Naive thymus-derived CD8-positive, alpha-beta T cell (primary cell): ENCODE results near the gene KLF7. TPM values are rescaled to one million over a fixed set of nuclear protein-coding genes. Genes with fewer than 3 reads are reported as not detected.

ENCODE experiments used
- ATAC-seq, 2 donors: fragments of 150-1000 bp; cut with Tn5 transposase in 1 of 2; sonication (Bioruptor Pico), chemical (Tn5 transposase) in 1 of 2; 1 replicate in 1 of 2; 2 replicates in 1 of 2; pipeline ENCODE4 v1.10.0; 2021; ENCODE audit warnings: mild to moderate bottlenecking in 2 of 2, moderate library complexity in 2 of 2
- POLR2A ChIA-PET: fragments of 350-600 bp; sonication (Branson Sonifier 250); formaldehyde crosslinking; loops from one replicate; lab custom pipeline; 2021; ENCODE audit warnings: antibody characterized with exemption; lab: Charles Lee
- DNase-seq, 10 donors: peaks; one replicate each; pipeline versions ENCODE4 v3.0.0 to v3.0.0-alpha.2; 2020 to 2022
- H3K27ac Mint-ChIP-seq, 10 donors: one replicate each; pipeline ENCODE4 v1.8.0; 2020 to 2022; ENCODE audit warnings: mild to moderate bottlenecking in 10 of 10, mixed read lengths in 10 of 10, moderate library complexity in 4 of 10, inconsistent platforms in 1 of 10
- H3K27me3 Mint-ChIP-seq, 5 donors: one replicate each; pipeline ENCODE4 v1.8.0; 2021 to 2022; ENCODE audit warnings: mixed read lengths in 5 of 5
- H3K36me3 Mint-ChIP-seq, 3 donors: one replicate each; pipeline ENCODE4 v1.8.0; 2020 to 2022; ENCODE audit warnings: mixed read lengths in 3 of 3, mild to moderate bottlenecking in 2 of 3, inconsistent platforms in 1 of 3
- H3K4me1 Mint-ChIP-seq, 4 donors: one replicate each; pipeline ENCODE4 v1.8.0; 2021 to 2022; ENCODE audit warnings: mixed read lengths in 4 of 4
- H3K4me3 Mint-ChIP-seq, 10 donors: one replicate each; pipeline ENCODE4 v1.8.0; 2020 to 2022; ENCODE audit warnings: mild to moderate bottlenecking in 10 of 10, mixed read lengths in 10 of 10, moderate library complexity in 6 of 10, inconsistent platforms in 1 of 10
- H3K9me3 Mint-ChIP-seq, 9 donors: one replicate each; pipeline ENCODE4 v1.8.0; 2020 to 2022; ENCODE audit warnings: mixed read lengths in 9 of 9, mild to moderate bottlenecking in 3 of 9, inconsistent platforms in 1 of 9, moderate library complexity in 1 of 9
- polyA plus RNA-seq, 3 donors: library from polyadenylated mRNA; unstranded; fragments of 300-500 nt; fragmentation: Illumina TruSeq; gene quantifications; one replicate each; pipeline ENCODE4 v1.2.3, GENCODE V29; 2021
- total RNA-seq, 8 experiments: library from RNA in 2 of 8; stranded (reverse) in 2 of 8; gene quantifications; one replicate each; pipeline ENCODE4 v1.2.3 and lab custom pipeline; 2021 to 2026

KLF7 gene
- 10 to 100 TPM; 79.5 to 89.2 TPM for total RNA-seq
- polyA plus RNA-seq: 10 to 100 TPM; 15.2 to 29.6 (median 16.3) TPM
- total RNA-seq (lab: John Stamatoyannopoulos, UW): 32.6 to 184 (median 143) reads per million in 6 experiments

DNA sequence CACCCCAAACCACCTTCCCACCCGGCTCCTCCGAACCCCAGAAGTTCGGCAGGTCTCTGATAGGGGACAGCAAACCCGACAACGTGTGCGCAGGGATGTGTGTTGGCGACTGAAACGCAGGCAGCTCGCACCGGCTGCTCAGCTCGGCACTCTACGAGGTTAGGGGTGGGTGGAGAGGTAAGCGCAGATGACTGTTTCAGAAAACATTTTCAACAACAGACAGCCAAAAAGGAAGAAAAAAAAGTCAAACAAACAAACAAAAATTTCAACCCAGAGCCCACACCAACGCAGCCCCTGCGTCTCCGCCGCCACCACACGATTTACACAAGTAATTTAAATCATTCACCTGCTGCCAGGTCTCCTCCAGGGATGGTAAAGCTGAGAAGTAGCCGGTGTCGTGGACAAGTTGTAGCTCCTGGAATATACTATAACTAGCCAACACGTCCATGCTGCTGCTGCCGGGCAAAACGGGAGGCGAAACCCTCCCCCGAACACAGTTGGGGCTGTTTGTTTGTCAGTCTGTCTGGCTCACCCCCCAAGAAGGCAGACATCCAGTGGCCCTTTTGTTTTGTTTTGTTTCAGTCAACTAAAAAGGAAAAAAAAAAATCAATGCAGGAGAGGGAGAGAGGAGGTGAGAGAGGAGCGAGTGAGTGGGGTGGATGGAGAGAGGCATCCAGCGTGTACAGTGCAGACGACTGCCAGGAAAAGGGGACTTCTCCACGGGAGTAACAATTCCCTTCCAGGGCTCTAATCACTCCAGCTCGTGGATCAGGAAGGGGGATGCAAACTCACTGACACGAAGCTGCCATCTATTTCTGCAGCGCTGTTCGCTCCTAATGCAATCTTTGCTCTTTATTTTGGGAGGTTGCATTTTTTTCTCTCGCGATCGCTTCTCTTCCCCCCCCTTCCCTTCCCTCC lies at the start of gene KLF7:
KLF7 (minus strand) TSS at position 828 of the 918 bp plus-strand sequence; CDS start at position 448, 380 bp downstream.
- H3K4me3 Mint-ChIP-seq: peak within 1 kb of the TSS; percentile 91 to 99 (median 96)
- peak within 1 kb of the TSS; percentile 95 to 100 (median 98) for H3K27ac Mint-ChIP-seq
- DNase-seq (peak; percentile 50 to 85 (median 66)), ATAC-seq (peak; percentile 31 to 50)
- no peaks in the 10 kb centered on the region for H3K27me3 Mint-ChIP-seq
- no peaks in the 10 kb centered on the region for H3K36me3 Mint-ChIP-seq
- H3K9me3 Mint-ChIP-seq: peaks cover 0 to 4% (median 0%) of the 10 kb centered on the region in 9 donors
- peaks cover 29 to 65% (median 49%) of the 10 kb centered on the region in 4 donors for H3K4me1 Mint-ChIP-seq
- POLR2A ChIA-PET: interaction anchor here (0.5 to 8.1 kb wide), 57 partner anchors 9 to 1101 kb away, joined by 3 to 399 read pairs (median 4); partner anchors contain the start of genes CCNYL1, CREB1, FASTKD2 and INO80D

DNA sequence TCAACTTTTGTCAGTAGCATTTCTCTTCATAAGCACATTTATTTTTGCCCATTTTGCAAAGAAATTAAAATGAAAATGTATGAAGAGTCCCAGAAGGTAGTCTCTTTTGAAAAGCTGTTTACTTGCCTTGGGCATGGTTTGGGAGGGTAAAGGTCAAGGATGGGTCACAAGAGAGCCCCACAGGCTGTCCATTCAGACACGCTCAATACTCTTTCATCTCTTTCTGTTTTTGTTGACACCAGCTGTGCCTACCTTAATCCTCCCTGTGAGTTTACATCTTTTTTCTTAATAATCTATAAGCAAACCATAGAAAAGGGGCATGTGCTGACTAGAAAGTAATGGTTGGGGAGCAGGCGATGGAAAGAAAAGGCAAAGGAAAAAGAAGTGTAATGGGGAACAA lies 49.6 kb upstream of the KLF7 start:
- peaks cover 0 to 3% (median 0%) of the 10 kb centered on the region in 5 donors for H3K27me3 Mint-ChIP-seq
- DNase-seq (no peak), ATAC-seq (no peak)
- H3K4me1 Mint-ChIP-seq: no peaks in the 10 kb centered on the region
- no peaks in the 10 kb centered on the region for H3K36me3 Mint-ChIP-seq
- peak overlapping the region in 2 of 10 donors; percentile 2 to 7 for H3K27ac Mint-ChIP-seq
- no peak overlapping the region for H3K4me3 Mint-ChIP-seq
- POLR2A ChIA-PET: no interaction called here
- H3K9me3 Mint-ChIP-seq: peaks cover 0 to 2% (median 0%) of the 10 kb centered on the region in 9 donors

DNA sequence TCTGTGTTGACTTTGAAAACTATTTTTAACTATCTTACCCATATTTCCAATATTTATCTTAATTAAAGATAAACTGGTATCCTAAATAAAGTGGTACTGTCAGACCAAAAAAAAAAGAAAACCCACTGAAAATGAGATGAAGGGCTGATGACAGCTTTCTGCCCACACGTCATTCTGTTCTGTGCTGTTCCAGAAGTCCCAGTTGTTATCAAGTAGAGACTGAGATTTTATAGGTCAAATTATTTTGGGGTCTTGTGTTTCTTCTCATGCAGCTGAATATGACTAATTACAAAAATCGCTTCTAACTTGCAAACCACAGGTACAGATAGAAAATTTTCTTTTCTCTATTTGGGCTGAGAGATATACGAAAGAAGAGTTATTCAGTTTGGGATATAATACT lies 48.7 kb upstream of the KLF7 start:
- DNase-seq (no peak), ATAC-seq (no peak)
- H3K9me3 Mint-ChIP-seq: peaks cover 0 to 7% (median 2%) of the 10 kb centered on the region in 9 donors
- peaks cover 0 to 5% (median 0%) of the 10 kb centered on the region in 3 donors for H3K36me3 Mint-ChIP-seq
- H3K27ac Mint-ChIP-seq: no peak overlapping the region
- no peaks in the 10 kb centered on the region for H3K4me1 Mint-ChIP-seq
- no peak overlapping the region for H3K4me3 Mint-ChIP-seq
- no peaks in the 10 kb centered on the region for H3K27me3 Mint-ChIP-seq
- POLR2A ChIA-PET: no interaction called here

DNA sequence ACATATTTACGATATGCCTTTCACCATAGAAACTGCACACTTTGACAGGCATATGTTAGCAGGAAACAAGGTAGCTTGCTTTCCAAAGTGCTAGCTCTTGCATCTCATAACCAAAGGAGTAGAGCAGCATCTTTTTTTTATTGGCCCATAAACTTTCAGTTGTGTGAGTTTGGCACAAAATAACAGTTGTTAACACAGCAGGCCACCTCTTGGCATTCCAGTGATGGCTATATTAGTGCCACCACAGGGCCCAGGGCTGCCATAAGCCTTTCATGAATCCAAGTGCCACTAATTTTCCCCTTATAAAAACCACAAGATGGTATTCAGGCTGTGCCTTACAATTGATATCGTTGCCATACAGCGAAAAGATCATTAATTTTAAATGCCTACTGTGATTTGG lies 40.3 kb upstream of the KLF7 start:
- Mint-ChIP-seq H3K27me3 (no peaks in the 10 kb centered on the region), H3K27ac (no peak overlapping the region), H3K4me3 (no peak overlapping the region)

GRCh38 chr2:207205173-207205957 lies 39.6 kb upstream of the KLF7 start:
- Mint-ChIP-seq H3K27ac (no peak overlapping the region), H3K36me3 (peaks cover 0 to 8% (median 0%) of the 10 kb centered on the region in 3 donors), H3K27me3 (no peaks in the 10 kb centered on the region), H3K4me3 (no peak overlapping the region), H3K9me3 (peaks cover 0 to 26% (median 0%) of the 10 kb centered on the region in 9 donors), H3K4me1 (peaks cover 0 to 2% (median 0%) of the 10 kb centered on the region in 4 donors)
- POLR2A ChIA-PET: interaction anchor here (0.7 kb wide), 1 partner anchor 41 kb away, joined by 3 read pairs; no protein-coding TSS in a partner anchor
- no peak for ATAC-seq
- DNase-seq: no peak

More for the DNA sequence above, 40.3 kb upstream of the KLF7 start:
- POLR2A ChIA-PET: no interaction called here
- Mint-ChIP-seq H3K9me3 (peaks cover 0 to 26% (median 0%) of the 10 kb centered on the region in 9 donors), H3K36me3 (peaks cover 0 to 8% (median 0%) of the 10 kb centered on the region in 3 donors), H3K4me1 (peaks cover 0 to 2% (median 0%) of the 10 kb centered on the region in 4 donors)
- DNase-seq (no peak), ATAC-seq (no peak)

DNA sequence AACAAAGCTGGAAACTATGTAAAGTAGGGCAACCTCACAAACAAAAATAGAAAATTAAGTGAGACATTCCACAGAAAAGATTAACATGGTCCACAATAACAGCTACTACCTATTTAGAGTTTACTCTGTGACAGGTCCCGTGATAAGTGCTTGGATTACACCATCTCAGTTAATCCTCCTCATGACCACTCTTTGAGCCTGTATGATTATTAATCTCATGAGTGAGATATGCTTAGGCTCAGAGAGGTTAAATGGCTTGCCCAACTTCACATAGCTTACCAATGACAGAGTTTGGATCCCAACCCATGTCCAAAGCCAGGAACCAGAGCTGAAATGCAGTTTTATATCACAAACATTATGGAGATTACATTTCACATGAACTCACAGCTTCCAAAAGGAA lies 37.3 kb upstream of the KLF7 start:
- POLR2A ChIA-PET: interaction anchor here (0.9 to 1.4 kb wide), 3 partner anchors 37 to 59 kb away, joined by 3 to 5 read pairs (median 3); partner anchors contain the start of gene KLF7
- no peak for ATAC-seq
- H3K27me3 Mint-ChIP-seq: no peaks in the 10 kb centered on the region

GRCh38 chr2:207202645-207203044 lies 36.9 kb upstream of the KLF7 start:
- H3K4me1 Mint-ChIP-seq: peaks cover 0 to 6% (median 3%) of the 10 kb centered on the region in 4 donors
- POLR2A ChIA-PET: interaction anchor here (1.2 to 1.4 kb wide), 2 partner anchors 37 to 58 kb away, joined by 3 to 5 read pairs; partner anchors contain the start of gene KLF7
- DNase-seq: no peak
- no peaks in the 10 kb centered on the region for H3K27me3 Mint-ChIP-seq
- no peak for ATAC-seq
- no peak overlapping the region for H3K27ac Mint-ChIP-seq
- H3K9me3 Mint-ChIP-seq: peaks cover 0 to 8% (median 0%) of the 10 kb centered on the region in 9 donors
- no peak overlapping the region for H3K4me3 Mint-ChIP-seq
- no peaks in the 10 kb centered on the region for H3K36me3 Mint-ChIP-seq

More for the DNA sequence above, 37.3 kb upstream of the KLF7 start:
- Mint-ChIP-seq H3K9me3 (peaks cover 0 to 8% (median 0%) of the 10 kb centered on the region in 9 donors), H3K36me3 (no peaks in the 10 kb centered on the region), H3K4me1 (peaks cover 0 to 5% (median 3%) of the 10 kb centered on the region in 4 donors), H3K4me3 (no peak overlapping the region), H3K27ac (no peak overlapping the region)
- DNase-seq: no peak

- Mint-ChIP-seq H3K27ac (no peak overlapping the region), H3K4me3 (no peak overlapping the region), H3K9me3 (peaks cover 0 to 8% (median 0%) of the 10 kb centered on the region in 9 donors), H3K36me3 (no peaks in the 10 kb centered on the region), H3K4me1 (peaks cover 0 to 6% (median 3%) of the 10 kb centered on the region in 4 donors), H3K27me3 (no peaks in the 10 kb centered on the region)
- DNase-seq (no peak), ATAC-seq (no peak)
- POLR2A ChIA-PET: interaction anchor here (0.7 to 1.4 kb wide), 2 partner anchors 11 to 35 kb away, joined by 3 to 5 read pairs; partner anchors contain the start of gene KLF7
Observed at GRCh38 chr2:207201416-207201815, 35.7 kb upstream of the KLF7 start.

DNA sequence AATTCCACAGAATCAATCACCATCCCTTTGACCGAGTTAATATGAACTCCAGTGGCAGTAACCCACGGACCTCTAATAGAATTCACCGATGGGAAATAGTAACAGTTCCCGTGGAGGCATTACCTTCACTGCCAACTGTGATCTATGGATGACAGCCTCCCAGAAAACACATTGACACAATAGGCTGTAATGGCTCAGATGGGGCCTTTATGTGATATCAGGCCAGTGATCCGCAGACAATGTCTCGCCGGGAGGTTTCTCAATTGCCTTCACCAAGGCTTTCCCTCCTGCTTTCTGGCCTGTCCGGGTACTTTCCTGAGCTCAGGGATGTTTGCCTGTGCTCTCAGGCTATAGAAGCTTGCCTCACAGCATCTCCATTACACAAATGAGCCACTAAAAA lies 34.4 kb upstream of the KLF7 start:
- Mint-ChIP-seq H3K27ac (no peak overlapping the region), H3K36me3 (no peaks in the 10 kb centered on the region), H3K4me3 (no peak overlapping the region), H3K9me3 (peaks cover 0 to 8% (median 0%) of the 10 kb centered on the region in 9 donors), H3K27me3 (no peaks in the 10 kb centered on the region), H3K4me1 (peaks cover 0 to 6% (median 3%) of the 10 kb centered on the region in 4 donors)
- DNase-seq (no peak), ATAC-seq (no peak)
- POLR2A ChIA-PET: no interaction called here

- peaks cover 1 to 13% (median 5%) of the 10 kb centered on the region in 4 donors for H3K4me1 Mint-ChIP-seq
- H3K36me3 Mint-ChIP-seq: no peaks in the 10 kb centered on the region
- ATAC-seq: no peak
- no peak overlapping the region for H3K4me3 Mint-ChIP-seq
- no peak overlapping the region for H3K27ac Mint-ChIP-seq
- no peak for DNase-seq
- POLR2A ChIA-PET: interaction anchor here (1.1 kb wide), 1 partner anchor 25 kb away, joined by 3 read pairs; no protein-coding TSS in a partner anchor
- H3K9me3 Mint-ChIP-seq: peaks cover 0 to 2% (median 0%) of the 10 kb centered on the region in 9 donors
- peaks cover 0 to 2% (median 0%) of the 10 kb centered on the region in 5 donors for H3K27me3 Mint-ChIP-seq
Observed at GRCh38 chr2:207194028-207194427, 28.3 kb upstream of the KLF7 start.

- H3K4me1 Mint-ChIP-seq: peaks cover 1 to 8% (median 3%) of the 10 kb centered on the region in 4 donors
- DNase-seq (no peak), ATAC-seq (no peak)
- peaks cover 0 to 14% (median 10%) of the 10 kb centered on the region in 3 donors for H3K36me3 Mint-ChIP-seq
- no peak overlapping the region for H3K27ac Mint-ChIP-seq
- no peak overlapping the region for H3K4me3 Mint-ChIP-seq
- POLR2A ChIA-PET: no interaction called here
- H3K9me3 Mint-ChIP-seq: peaks cover 0 to 11% (median 6%) of the 10 kb centered on the region in 9 donors
- H3K27me3 Mint-ChIP-seq: peaks cover 0 to 5% (median 0%) of the 10 kb centered on the region in 5 donors
Observed at GRCh38 chr2:207188626-207189419, 23.1 kb upstream of the KLF7 start.
